Measurements from ENCODE around the gene RBM38.

Gene RBM38

DNA sequence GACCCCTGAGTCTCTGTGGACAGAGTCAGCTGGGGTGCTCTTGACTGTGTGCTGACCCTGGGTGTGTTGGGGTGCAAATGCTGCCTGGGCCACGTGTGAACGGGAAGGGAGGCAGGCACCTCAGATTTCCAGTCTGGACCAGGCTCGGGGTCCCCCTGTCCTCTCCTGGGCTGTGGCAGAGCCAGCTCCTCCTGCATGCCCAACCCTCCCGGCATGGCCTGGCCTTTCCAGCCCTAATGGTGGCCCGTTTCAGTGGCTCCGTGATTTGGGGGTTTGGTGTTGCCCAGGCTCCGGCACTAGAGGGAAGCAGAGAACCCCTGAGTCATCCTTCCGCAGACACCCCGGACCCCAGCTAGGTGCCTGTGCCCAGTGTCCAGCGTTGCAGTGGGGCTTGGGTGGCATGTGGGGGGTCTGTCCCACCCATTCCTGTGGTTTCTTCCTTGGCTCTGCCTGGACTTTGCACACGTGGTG lies 9.1 kb downstream of the RBM38 start:
- H3K9me2 ChIP-seq (replicated peaks; ENCODE audit: low read depth, low read length), result no peaks in the 10 kb centered on the region
- peaks cover 63% of the 10 kb centered on the region; the same call in 1 of the 2 replicates for H3K36me3 ChIP-seq (ENCODE audit: insufficient read depth, low read length)
- no peak for TF ChIP-seq EZH2phosphoT487 (IDR thresholded peaks at IDR 0.05; ENCODE audit: borderline replicate concordance)
- TF ChIP-seq, protein P1, sequence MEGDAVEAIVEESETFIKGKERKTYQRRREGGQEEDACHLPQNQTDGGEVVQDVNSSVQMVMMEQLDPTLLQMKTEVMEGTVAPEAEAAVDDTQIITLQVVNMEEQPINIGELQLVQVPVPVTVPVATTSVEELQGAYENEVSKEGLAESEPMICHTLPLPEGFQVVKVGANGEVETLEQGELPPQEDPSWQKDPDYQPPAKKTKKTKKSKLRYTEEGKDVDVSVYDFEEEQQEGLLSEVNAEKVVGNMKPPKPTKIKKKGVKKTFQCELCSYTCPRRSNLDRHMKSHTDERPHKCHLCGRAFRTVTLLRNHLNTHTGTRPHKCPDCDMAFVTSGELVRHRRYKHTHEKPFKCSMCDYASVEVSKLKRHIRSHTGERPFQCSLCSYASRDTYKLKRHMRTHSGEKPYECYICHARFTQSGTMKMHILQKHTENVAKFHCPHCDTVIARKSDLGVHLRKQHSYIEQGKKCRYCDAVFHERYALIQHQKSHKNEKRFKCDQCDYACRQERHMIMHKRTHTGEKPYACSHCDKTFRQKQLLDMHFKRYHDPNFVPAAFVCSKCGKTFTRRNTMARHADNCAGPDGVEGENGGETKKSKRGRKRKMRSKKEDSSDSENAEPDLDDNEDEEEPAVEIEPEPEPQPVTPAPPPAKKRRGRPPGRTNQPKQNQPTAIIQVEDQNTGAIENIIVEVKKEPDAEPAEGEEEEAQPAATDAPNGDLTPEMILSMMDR (conservative IDR thresholded peaks at IDR 0.05; ENCODE audit: low read length), result no peak; the same call in 1 of the 2 replicates
- no peaks in the 10 kb centered on the region for H3K27me3 ChIP-seq (ENCODE audit: insufficient read depth, low read length, poor library complexity, severe bottlenecking)
- no peak overlapping the region for H3K4me3 ChIP-seq (ENCODE audit: low read length, poor library complexity, severe bottlenecking)
- no peak overlapping the region for H3K9ac ChIP-seq (ENCODE audit: low read depth, low read length, poor library complexity, severe bottlenecking)
- no peak overlapping the region for H2AFZ ChIP-seq (ENCODE audit: low read length)
- H3K4me2 ChIP-seq (ENCODE audit: low read depth, low read length, poor library complexity, severe bottlenecking), result peak overlapping the region; percentile 86
- 0 out of 2 replicates have a peak, but pooled peaks cover 3% of the 10 kb centered on the region for H3F3A ChIP-seq (ENCODE audit: low read depth)
- H4K20me1 ChIP-seq (ENCODE audit: insufficient read depth, low read length, poor library complexity, severe bottlenecking), result peaks cover 85% of the 10 kb centered on the region
- H3K4me1 ChIP-seq (ENCODE audit: insufficient read depth, low read length, poor library complexity, severe bottlenecking), result peaks cover 34% of the 10 kb centered on the region
- peaks cover 100% of the 10 kb centered on the region for H3K79me2 ChIP-seq (ENCODE audit: insufficient read depth, low read length)
- no peaks in the 10 kb centered on the region for H3K9me3 ChIP-seq (ENCODE audit: insufficient read depth, low read depth, low read length)

DNA sequence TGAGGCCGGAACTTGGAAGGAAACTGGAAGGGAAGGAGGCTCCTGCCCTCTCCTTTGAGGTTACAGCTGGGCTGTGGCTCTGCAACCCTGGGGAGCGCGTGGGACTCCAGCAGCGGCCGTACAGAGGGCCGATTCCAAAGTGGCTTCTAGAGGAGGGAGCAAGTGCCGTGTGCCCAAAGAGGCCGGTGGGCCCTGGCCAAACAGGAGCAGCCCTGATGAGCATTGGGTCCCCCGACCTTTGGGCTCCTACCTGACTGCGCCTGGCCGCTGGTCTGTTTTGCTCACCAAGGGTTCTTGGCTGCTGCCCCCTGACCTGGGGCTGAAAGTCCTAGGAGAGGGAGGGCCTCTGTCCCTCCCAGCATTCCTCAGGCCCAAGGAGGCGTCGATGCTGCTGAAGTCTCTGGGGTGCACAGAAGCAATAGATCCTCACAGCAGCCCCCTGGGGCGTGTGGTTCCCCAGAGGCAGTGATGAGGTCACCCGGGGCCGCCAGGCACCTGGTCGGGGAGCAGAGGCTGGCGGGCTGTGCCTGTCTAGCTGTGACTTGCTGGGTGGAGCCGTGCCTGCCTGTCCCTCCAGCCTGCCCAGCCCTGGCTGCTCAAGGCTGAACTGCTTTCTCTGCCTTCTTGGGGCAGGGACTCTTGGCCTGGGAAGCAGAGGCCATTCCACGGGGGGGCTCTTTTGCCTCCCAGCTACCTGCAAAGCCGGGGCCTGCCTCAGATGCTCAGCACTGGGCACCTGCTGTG lies 9.8 kb downstream of the RBM38 start:
- H3K4me1 ChIP-seq (ENCODE audit: insufficient read depth, low read length, poor library complexity, severe bottlenecking), result peaks cover 34% of the 10 kb centered on the region
- peaks cover 68% of the 10 kb centered on the region; the same call in 1 of the 2 replicates for H3K36me3 ChIP-seq (ENCODE audit: insufficient read depth, low read length)
- H3K4me2 ChIP-seq (ENCODE audit: low read depth, low read length, poor library complexity, severe bottlenecking), result no peak overlapping the region
- H2AFZ ChIP-seq (ENCODE audit: low read length), result no peak overlapping the region
- TF ChIP-seq, protein P1 (conservative IDR thresholded peaks at IDR 0.05; ENCODE audit: low read length), result no peak
- TF ChIP-seq EZH2phosphoT487 (IDR thresholded peaks at IDR 0.05; ENCODE audit: borderline replicate concordance), result no peak
- H3K9me3 ChIP-seq (ENCODE audit: insufficient read depth, low read depth, low read length), result no peaks in the 10 kb centered on the region
- 0 out of 2 replicates have a peak, but pooled peaks cover 3% of the 10 kb centered on the region for H3F3A ChIP-seq (ENCODE audit: low read depth)
- peaks cover 100% of the 10 kb centered on the region for H3K79me2 ChIP-seq (ENCODE audit: insufficient read depth, low read length)
- no peaks in the 10 kb centered on the region for H3K27me3 ChIP-seq (ENCODE audit: insufficient read depth, low read length, poor library complexity, severe bottlenecking)
- no peak overlapping the region for H3K4me3 ChIP-seq (ENCODE audit: low read length, poor library complexity, severe bottlenecking)
- no peaks in the 10 kb centered on the region for H3K9me2 ChIP-seq (replicated peaks; ENCODE audit: low read depth, low read length)
- H3K9ac ChIP-seq (ENCODE audit: low read depth, low read length, poor library complexity, severe bottlenecking), result no peak overlapping the region
- H4K20me1 ChIP-seq (ENCODE audit: insufficient read depth, low read length, poor library complexity, severe bottlenecking), result peaks cover 81% of the 10 kb centered on the region

DNA sequence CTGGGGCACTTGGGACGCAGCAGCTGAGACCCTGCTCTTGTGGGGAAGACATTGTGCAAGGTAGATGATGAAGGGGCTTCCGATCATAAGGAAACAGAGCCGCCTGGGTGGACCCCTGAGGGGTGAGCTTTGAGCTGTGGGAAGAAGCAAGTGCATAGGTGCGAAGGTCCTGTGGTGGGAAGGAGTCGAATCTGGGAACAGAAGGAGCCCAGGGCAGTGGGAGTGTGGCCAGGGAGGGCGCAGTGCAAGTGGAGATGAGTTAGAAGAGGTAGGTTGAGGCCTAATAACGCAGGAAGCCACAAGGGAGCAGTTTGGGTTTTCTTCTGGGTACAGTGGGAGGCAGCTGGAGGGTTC lies 10.3 kb downstream of the RBM38 start:
- Histone ChIP-seq H3K4me2 (ENCODE audit: low read depth, low read length, poor library complexity, severe bottlenecking) (no peak overlapping the region), H3K9me2 (replicated peaks; ENCODE audit: low read depth, low read length) (no peaks in the 10 kb centered on the region), H3F3A (ENCODE audit: low read depth) (0 out of 2 replicates have a peak, but pooled peaks cover 3% of the 10 kb centered on the region), H3K9me3 (ENCODE audit: insufficient read depth, low read depth, low read length) (no peaks in the 10 kb centered on the region), H3K4me3 (ENCODE audit: low read length, poor library complexity, severe bottlenecking) (no peak overlapping the region), H3K36me3 (ENCODE audit: insufficient read depth, low read length) (peaks cover 68% of the 10 kb centered on the region; the same call in 1 of the 2 replicates), H3K79me2 (ENCODE audit: insufficient read depth, low read length) (peaks cover 100% of the 10 kb centered on the region), H3K27me3 (ENCODE audit: insufficient read depth, low read length, poor library complexity, severe bottlenecking) (no peaks in the 10 kb centered on the region), H2AFZ (ENCODE audit: low read length) (no peak overlapping the region), H3K4me1 (ENCODE audit: insufficient read depth, low read length, poor library complexity, severe bottlenecking) (peaks cover 34% of the 10 kb centered on the region), H4K20me1 (ENCODE audit: insufficient read depth, low read length, poor library complexity, severe bottlenecking) (peaks cover 81% of the 10 kb centered on the region), H3K9ac (ENCODE audit: low read depth, low read length, poor library complexity, severe bottlenecking) (no peak overlapping the region)
- TF ChIP-seq EZH2phosphoT487 (IDR thresholded peaks at IDR 0.05; ENCODE audit: borderline replicate concordance), result no peak
- TF ChIP-seq, protein P1 (conservative IDR thresholded peaks at IDR 0.05; ENCODE audit: low read length), result no peak
